ENCODE measurements around the gene FSIP2.

- TF ChIP-seq CTCF (IDR thresholded peaks at IDR 0.05) = no peak
- TF ChIP-seq POLR2A (IDR thresholded peaks at IDR 0.05) = no peak
These were observed 18.8 kb downstream of the FSIP2 start for GRCh38 chr2:185757356-185757755.
